ENCODE measurements around the gene MCUB.

MCUB gene

DNA sequence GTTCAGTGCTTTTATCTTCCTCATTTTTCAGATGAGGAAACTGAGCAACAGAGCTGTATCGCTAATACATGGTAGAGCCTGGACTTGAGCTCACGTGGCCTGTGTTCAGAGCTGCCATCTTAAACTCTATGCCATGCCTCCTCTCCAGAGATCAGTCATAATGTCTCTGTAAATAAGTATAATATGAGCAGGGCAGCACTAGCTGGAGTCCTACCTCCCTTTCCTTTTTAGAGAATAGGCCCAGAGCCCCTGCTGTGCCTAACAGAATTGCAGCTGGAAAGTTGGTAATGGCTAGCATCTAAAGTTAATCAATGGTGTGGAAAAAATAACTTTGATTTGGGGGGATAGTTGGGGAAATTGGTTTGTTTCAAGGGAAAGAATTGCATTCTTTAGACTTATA lies 122.8 kb downstream of the MCUB start:
- no peak for DNase-seq (ENCODE audit: low read depth)

DNA sequence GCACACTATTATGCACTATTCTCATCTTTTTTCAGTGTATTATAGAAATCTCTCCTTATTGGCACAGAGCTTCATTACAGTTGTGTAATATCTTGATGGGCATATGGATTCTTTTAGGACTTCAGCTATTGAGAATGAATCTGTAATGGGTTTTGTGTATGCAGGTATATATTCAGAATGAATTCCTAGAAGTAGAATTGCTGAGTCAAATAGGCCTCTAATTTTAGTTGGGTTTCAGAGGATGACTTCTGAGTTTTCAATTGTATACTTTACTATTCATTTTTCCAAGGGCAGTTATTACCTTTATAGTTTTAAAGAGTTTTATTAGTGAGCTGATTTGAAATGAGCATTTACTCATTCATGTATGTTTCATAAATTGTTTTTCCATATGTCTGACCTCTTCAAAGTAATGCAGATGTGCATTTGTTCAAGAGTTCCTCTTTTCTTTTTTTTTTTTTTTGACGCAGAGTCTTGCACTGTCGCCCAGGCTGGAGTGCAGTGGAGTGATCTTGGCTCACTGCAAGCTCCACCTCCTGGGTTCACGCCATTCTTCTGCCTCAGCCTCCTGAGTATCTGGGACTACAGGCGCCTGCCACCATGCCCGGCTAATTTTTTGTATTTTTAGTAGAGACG lies 123.7 kb downstream of the MCUB start:
- DNase-seq (ENCODE audit: low read depth): no peak

DNA sequence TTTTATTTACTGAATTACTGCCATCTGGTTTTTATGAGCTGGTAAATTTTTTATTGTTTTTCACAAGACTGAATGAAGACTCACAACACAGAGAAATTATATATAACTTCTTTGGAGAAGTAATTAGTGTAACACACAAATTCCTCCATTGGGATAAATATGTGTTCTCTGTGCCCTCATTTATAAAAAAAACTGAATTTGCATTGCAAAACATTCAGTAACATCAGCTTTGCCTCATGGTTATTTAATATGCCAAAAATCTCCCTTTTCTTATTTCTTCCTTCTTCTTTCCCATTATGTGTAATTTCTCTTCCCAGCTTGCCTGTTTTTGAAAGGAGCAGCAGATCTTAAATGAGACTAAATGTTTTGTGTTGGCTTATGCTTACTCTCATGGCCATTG lies 124.7 kb downstream of the MCUB start:
- no peak for DNase-seq (ENCODE audit: low read depth)

DNA sequence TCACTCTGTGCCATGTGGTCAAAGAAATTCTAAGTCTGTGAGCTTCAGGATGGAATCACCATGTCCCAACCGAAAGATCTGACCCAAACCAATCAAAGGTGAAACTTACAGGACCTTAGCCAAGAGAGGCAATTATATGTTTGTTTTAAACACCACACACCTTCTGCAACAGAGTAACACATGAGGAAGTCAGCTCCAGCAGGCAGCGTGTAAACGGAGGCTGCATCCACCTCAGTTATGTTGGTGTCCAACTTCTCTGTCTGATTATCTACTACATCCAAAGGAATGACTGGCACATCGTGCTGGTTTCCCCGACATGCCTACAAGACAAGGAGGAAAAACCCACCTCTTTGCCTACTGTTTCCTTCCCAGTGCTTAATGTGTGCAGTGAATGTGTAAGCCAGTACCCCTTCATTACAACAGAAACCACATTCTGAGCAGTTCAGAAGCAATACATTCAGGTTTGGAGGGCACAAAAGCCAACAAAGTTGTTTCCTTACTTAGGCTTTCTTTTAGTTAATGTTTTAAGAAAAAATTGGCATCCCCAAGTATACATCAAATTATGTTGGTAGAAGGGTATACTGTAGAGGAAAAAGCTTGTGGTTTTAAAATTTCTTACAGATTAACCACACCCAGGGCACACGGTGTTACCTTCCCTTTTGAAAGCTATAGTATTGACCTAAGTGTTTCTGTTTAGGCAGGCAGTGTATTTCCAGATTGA lies 130.8 kb downstream of the MCUB start:
- no peak for DNase-seq (ENCODE audit: low read depth)

DNA sequence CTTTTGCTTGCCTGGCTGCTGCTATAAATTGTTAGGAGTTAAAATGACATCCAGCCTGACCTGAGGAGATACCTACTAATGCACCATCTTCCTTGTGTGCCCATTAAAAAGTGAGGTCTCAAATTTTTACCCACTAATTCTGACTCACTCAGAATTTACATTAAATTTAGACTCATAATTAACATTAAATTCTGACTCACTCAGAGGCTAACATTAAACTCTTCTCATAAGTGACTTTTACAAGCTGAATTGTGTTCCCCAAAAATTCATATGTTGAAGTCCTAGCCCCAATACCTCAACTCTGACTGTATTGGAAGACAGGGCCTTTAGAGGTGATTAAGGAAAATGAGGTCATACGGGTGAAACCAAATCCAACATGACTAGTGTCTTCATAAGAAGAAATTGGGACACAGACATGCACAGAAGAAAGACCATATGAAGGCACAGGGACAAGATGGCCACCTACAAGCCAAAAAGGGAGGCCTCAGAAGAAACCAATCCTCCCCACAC lies 131.4 kb downstream of the MCUB start:
- no peak for DNase-seq (ENCODE audit: low read depth)

DNA sequence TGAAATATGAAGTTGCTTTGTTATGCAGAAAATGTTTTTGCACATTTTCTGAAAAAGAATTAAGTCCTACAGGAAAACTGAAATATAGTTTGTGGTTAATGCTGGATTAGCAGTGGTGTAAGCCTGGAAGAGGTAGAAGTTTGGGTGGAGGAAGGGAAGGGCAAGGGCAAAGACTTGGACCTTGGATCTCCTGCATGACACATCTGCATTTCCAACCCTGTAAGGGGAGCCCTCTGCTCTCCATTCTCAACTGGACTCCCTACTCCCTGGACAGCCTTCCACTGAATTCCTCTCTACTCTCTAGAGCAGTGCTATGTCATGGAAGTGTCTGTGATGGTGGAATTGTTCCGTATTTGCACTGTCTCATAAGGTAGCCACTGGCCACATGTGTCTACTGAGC lies 138.6 kb downstream of the MCUB start:
- DNase-seq (ENCODE audit: low read depth): no peak

DNA sequence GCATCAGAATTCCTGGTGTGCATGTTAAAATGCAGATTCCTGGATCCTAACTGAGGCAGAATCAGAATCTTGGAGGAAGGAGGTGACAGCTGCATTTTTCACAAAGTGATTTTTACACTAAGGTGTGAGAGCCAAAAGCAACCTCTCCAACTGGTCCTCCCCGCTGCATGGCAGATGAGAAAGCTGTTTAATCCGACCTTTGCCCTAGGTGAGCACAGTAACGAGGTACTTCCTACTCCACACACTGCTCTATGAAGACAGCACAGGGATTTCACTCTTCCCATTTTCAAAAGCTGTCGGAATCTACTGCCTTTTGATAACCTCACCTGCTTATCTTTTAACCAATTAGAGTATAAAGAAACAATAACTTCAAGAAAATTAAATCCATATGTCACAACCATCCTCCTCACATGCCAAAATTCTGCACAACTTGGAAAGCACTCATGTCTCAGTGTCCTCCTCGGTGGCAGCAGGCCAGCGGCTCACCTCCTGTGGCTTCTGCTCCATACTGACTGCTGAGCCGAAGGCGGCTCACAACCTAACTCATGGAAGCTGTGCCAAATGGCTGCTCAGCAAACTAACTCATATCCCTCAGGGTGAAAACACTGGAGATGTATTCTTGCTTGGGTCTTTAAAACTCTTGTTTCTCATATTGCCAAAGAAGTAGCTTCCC lies 139.6 kb downstream of the MCUB start:
- no peak for DNase-seq (ENCODE audit: low read depth)

DNA sequence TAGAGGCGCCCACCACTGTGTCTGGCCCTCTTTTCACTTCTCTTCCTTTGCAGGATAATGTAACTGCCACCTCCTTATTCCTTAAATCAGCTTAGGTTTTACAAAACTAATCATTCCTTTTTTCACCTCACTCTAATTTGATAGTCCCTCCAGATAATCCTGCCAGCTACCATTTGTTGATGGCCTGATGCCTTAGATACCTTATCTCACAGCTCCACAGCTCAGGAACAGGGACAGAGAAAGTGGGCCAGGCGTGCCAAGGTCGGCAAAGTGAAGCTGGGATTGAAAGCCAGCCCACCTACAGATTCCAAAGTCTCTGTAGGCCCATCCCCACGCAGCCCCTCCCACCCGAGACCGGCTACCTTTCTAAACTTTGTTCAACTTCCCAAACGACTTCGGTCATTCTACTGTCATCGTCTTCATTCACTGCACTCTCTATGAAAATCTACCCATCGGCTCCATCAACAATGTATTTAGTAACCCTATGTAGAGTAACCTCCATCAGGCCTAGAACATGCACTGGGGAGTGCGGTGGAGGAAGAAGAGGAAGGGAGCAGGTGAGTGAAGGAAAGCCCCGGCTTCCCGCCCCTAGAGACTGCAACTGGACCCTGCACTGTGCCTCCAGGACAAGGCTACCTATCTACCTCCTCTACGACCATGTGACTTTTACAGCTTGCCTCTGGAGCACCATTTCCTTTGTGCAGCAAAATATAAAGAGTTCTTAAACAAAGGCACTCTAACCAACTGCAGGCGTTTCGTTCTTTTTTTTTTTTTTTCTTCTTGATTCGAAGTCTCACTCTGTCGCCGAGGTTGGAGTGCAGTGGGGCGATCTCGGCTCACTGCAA lies 141.7 kb downstream of the MCUB start:
- no peak for DNase-seq (ENCODE audit: low read depth)

DNA sequence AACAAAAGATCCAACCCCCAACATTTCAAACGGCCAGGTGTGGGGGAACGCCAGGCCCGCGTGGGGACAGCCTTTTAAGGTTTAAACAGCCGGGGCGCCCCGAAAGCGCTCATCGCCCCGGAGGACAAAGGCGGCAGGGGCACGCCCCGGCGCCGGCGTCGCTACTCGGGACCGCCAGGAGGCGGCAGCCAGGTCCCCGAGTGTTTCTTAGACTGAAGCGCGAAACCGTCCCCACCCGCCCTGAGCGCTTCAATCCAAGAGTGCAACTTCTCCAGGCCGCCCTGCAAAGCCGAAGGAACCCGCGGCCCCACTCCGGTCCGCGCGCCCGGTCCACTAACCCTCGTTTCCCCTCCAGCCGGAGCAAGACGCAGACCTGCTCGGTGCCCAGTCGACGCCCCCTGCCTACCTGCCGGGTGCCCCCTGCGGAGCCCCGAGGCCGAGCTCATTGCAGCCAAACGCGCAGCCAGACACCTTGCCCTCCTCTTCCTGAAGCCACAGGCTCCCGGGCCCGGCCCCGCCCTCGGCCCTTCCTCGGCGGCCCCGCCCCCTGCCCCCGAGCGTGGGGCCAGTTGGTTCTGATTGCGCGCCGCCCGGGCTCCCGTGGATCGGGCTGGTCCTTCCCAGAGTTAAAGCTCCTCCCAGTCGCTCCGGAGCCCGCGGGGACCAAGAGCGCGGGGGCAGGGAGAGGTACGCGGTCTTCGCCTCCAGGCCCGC lies 143.1 kb downstream of the MCUB start, which contains the start of gene CASP6:
CASP6 (minus strand) TSS at position 496 of the 714 bp plus-strand sequence; CDS start at position 446, 50 bp downstream.
- peak; percentile 35 for DNase-seq (ENCODE audit: low read depth)

DNA sequence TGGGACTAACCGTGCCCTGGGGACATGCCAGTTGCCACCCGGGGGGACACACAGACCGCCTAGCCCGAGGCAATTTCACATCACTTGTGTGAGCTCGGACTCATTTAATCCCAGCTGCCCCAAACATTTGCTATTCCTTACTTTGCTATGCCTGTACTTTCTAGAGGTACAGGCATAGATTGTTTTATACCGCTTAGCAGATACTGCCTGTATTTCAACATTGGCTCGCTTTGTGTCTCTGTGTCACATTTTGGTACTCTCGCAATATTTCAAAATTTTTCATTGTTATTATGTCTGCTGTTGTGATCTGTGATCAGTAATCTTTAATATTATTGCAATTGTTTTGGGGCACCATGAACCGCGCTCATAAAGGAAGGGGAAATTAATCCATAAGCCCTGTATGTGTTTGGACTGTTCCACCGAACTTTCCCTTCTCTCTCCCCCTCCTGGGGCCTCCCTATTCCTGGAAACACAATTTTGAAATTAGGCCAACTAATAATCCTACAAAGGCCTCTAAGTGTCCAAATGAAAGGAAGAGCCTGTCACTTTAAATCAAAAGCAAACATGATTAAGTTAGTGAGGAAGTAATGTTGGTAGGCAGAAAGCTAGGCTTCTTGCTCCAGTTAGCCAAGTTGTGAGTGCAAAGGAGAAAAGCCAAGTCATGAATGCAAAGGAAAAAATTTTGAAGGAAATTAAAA lies 143.8 kb downstream of the MCUB start:
- DNase-seq (ENCODE audit: low read depth): no peak

DNA sequence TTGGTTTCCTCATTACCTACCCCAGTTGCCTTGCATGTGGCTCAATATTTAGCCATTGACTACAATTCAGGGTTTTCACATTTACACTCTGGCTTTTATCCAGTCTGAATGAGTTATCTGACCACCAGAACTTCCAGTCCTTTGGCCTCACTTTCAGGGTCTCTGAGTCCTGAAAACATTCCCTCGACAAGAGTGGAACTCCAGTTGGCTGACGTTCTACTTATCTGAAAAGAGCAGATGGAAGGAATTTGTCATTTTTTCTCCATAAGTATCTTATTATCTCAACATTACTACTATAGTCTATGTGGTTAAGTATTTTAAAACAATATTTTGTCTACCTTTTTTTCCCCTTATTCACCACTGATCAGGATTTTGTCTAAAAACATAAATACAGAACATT lies 148.4 kb downstream of the MCUB start:
- no peak for DNase-seq (ENCODE audit: low read depth)

DNA sequence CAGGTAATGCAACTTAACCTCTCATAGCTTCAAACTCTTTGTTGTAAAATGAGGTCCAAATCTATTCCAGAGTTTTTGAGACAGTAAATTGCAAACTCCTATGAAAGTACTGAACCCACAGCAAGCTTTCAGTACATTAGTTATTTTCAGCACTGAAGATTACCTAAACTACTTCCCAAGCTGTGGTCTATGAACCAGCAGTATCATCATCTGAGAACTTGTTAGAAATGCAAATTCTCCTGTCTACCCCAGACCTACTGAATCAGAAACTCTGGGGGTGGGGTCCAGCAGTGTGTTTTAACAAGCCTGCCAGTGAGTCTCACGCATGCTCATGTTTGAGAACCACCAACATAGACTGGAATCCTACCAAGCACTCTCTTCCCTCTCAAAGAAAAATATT lies 148.9 kb downstream of the MCUB start:
- no peak for DNase-seq (ENCODE audit: low read depth)

DNA sequence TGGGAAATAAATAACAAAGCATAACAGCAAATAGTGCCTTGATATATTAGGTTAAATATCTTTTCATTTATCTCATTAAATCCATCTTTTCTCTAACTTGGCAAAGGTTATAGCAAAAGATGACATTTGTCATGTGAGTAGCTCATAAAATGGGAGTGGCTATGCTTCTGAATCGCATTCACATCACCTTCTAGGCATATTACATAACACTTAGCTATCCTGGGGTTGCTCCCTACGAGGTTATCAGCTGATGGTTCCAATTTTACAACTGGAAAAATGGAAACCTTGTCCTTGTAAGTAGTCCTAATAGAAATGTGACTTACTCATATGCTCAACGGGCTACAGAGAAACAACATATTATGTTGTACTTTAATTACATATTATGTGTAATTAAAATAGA lies 153.5 kb downstream of the MCUB start:
- DNase-seq (ENCODE audit: low read depth): no peak

DNA sequence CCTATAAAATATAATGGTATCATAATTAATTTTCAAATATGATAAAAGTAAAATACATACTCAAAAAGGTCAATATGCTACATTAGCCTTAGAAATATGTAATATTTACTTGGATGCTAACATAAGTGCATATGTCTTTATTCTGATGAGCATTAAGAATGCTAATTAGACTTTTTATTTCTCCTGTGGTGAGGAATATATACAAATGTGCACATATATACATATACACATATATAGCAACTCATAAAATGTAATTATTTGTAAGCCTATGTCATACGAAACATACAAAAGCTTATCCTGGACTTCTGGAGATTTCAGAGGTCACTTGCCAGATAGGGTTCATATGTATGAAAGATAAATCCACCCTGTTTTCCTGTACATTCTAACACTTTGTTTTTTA lies 158.7 kb downstream of the MCUB start:
- DNase-seq (ENCODE audit: low read depth): no peak

DNA sequence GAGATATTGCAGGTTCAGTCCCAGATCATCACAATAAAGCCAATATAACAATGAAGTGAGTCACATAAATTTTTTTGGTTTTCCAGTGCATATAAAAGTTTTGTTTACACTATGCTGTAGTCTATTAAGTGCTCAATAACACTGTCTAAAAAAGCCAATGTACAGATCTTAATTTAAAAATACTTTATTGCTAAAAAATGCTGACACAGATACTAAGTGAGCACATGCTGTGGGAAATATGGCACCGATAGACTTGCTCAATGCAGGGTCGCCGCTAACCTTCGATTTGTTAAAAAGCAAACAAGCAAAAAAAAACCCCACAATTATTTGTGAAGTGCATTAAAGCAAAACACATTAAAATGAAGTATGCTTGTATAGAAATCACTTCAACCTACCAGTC lies 159.6 kb downstream of the MCUB start:
- no peak for DNase-seq (ENCODE audit: low read depth)

DNA sequence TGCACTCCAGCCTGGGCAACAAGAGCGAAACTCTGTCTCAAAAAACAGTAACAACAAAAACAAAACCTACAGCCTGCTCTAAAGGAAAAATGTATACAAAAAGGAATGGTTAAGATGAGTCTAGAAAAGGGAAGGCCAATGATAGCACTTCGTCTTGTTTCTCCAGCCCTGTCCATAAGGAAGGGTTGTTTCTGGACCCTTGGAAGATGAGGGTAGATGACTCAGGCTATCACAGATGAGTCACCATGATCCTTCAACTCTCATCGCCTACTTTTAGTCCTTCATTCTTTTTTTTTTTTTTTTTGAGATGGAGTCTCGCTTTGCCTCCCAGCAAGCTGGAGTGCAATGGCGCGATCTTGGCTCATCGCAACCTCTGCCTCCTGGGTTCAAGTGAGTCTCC lies 161.0 kb downstream of the MCUB start:
- DNase-seq (ENCODE audit: low read depth): no peak

DNA sequence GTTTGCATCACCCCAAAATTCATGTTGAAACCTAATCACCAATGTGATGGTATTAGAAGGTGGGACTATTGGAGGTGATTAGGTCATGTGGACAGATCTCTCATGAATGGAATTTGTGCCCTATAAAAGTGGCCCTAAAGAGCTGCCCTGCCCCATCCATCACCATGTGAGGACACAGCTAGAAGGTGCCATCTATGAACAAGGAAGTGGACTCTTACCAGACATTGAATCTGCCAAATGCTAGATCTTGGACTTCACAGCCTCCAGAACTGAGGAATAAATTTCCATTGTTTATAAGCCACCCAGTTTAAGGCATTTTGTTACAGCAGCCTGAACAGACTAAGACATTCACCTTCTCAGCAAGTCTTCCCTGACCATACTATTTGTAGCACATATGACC lies 162.3 kb downstream of the MCUB start:
- DNase-seq (ENCODE audit: low read depth): no peak

DNA sequence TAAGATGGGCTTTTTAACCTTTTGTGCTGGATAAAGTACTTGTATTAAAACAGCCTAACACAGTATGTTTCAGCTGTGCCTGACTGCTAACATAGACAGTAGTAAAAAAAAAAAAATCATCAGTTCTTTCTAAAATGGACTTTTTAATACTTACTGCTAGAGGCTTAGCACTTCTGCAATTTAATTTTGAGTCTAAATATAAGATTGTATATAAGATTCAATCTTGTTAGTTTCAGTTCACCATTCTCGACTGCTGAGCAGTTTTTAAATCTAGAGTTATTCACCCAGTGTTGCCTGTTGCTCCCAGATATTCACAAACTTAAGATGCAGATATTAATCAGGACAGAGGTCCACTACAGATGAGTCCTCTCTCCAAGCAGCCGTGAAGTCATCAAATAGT lies 163.1 kb downstream of the MCUB start:
- DNase-seq (ENCODE audit: low read depth): no peak

DNA sequence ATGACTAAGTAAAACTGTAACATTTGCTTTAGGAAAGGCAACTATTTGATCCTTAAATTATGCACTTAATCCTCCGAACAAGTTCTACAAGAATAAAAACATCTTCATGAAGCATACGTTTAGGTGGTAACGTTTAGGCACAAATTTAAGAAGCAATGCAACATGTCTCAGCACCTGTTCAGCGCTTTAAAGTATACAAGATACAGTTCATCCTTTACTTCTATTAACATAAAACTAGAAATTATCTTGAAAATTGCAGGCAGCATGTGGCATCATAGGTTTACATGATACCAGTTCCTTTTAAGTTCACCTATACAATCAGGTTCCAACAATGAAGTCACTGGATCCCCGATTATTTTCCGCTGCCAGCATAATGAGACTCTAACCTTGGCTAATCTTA lies 168.3 kb downstream of the MCUB start:
- DNase-seq (ENCODE audit: low read depth): no peak

DNA sequence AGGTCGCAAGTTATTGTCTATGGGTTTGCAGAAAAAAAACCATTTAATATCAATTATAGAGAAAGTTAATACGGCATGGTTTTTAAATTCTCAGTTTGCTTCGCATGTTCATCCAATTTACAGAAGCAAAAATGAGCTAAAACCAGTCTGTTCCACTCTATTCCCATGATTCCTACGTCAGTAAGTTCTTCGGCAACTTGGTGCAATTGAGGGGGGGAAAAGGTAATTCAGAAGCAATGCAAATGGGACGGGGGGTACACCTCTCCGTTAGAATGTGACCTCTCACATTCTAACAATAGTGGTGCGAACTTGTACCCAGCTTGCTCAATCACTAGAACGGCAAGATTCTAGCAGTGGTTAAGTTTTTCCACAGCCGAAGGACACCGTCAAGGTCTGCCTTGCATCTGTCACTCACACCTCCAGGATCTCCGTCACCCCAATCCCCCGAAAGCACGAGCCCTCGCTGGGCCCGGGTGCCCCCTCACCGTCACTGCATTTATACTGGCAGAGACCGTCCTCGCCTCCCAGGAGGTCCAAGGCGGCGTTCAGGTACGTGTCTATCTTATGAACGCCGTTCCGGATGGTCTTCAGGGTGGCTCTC lies 169.2 kb downstream of the MCUB start:
- DNase-seq (ENCODE audit: low read depth): no peak
